GM18909 (cell line): Measurements from ENCODE around the gene CRHR1.

ENCODE experiments used
- ATAC-seq: cut with Tn5 transposase; IDR thresholded peaks from one replicate; pipeline ENCODE4 v1.9.1; 2021; ENCODE audit warnings: mild to moderate bottlenecking; ENCODE audit not compliant: unreplicated experiment, poor library complexity

The CRHR1 gene

DNA sequence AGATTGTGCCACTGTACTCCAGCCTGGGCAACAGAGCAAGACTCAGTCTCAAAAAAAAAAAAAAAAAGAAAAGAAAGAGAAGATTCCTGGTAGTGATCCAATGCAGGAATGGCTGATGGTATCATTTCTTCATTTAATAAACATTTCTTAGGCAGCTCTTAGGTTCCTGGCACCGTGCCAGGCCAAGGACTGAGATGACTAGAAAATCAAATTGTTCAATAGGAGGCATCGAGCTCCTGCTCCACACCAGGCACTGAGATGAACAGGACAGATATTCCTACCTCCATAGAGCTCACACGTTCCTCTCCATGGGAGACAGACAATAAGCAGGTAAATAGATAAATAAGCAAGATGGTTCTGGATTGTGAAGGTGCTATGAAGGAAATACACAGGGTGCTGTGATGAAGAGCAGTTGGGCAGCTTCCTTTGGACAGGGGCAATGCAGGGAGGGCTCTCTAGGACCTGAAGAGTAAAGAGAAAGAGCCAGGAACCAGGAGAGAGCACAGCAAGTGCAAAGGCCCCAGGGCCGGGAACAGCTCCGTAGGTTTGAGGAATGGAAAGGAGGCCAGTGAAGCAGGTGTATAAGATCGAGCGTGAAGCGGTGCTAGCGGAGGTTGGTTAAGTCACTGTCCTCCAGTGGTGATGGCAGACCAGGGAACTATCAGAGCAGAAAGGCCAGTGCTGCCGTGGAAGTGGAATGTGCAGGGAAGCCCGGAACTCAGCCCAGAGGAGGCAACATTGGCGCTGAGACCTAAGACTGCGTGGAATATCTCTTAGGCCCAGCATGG lies 26.5 kb upstream of the CRHR1 start:
- no peak for ATAC-seq

DNA sequence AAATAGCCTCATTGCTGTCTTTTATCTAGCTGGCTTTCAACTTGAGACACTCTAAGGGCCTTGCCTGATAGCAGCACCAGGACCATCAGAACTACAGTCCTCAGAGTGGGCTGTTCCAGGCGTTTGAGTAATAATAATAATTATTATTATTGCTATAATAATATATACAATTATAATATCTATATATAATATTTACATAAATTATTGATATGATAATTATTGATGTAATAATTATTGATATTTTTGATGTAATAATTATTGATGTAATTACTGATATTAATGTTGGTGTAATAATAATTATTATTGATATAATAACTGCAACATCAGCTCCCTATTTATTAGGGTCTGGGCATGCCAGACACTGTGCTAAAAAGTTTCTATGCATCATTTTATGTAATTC lies 25.6 kb upstream of the CRHR1 start:
- no peak for ATAC-seq

DNA sequence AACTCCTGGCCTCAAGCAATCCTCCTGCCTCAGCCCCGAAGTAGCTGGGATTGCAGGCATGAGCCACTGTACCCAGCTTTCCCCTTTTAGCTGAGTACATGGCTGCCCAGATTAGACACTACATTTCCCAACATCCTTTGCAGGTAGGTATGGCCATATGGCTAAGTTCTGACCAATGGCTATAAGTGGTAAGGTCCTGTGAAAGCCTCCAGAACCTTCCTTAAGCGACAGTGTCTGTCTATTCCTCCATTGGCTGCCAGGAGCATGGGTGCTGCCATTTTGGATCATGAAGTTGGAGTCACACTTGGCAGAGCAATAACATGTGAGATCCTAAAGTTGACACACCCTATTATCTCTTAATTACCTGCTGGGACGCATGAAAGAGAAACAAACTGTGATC lies 24.4 kb upstream of the CRHR1 start:
- ATAC-seq: no peak

DNA sequence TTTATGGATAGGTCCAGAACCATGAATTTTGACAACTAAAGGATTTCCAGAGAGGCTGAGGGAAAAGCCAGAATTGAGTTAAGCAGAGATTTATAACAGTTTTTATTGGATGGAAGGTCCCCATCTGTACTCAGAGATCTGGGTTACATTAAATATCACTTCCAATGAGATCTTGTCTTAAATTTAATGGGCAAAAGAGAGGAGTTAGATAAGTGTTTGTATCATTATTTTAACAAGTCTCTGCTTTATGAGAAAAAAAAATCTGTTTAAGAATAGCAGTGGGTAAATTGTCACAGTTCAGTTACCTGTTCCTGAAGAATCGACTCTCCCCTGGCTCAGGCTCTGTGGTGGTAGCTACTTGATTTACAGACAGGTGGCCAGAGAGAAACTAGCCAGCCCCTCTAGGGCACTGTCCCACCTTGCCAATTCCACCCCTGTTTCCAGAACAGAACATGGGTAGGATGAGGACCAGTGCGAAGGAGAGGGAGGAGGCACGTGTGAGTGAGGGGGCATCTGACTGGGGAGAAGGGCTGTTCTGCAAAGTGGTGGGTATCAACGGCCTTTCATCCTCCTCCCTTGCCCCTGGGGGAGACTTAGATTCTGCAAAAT lies 22.1 kb upstream of the CRHR1 start:
- no peak for ATAC-seq

DNA sequence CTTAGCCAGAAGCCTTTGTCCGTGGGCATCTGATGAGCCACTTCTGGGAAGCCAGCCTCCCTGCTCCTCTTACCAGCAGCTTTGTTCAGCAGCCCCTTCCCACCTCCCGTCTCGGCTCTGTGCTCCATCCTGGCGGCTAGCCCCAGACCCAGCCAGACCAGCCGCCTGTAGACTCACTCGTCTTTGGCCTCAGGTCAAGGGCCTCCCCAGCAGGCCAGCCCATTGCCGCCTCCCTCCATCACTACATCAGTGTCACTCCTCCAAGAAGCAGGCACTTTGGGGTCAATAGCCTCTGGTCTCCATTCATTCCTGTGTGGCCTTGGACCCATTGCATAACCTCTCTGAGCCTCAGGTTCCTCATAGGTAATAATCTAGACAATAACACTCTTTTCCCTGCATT lies 20.9 kb upstream of the CRHR1 start:
- no peak for ATAC-seq

DNA sequence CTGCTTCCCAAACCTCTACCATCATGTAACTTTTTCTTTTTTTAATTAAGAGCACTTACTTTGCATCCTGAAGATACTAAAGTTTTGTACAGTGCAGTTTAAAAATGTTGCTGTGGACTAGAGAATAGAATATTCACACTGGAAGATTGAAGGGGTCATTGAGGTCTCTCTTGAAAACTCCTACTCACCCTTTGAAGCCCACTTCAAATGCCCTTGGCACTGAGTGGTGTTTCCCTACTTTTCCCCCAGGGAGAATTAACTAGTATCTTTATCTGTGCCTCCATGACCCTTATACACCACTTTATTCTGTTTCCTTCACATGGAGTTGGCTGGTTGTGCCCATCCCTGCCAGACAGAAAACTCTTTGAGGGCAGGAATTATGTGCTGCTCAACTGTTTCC lies 19.6 kb upstream of the CRHR1 start:
- ATAC-seq: no peak

DNA sequence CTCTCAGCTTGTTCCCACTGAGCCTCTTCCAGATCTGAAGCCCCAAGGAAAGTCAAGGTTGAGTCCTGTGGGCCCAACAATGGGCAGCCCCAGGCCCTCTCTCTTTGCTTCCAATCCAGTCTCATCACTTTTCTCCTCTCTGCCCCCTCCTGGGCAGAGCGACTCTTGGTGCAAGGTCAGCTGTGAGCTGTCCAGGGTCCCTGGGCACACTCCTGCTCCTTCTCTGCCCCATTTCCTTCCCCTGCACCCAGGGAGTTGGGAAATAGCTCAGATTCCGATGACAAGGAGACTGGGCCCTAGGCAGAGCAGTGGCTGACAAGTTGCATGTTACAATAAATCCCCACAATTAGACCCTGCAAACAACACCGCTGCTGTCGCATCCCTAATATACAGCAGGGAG lies 16.1 kb upstream of the CRHR1 start:
- ATAC-seq: no peak

DNA sequence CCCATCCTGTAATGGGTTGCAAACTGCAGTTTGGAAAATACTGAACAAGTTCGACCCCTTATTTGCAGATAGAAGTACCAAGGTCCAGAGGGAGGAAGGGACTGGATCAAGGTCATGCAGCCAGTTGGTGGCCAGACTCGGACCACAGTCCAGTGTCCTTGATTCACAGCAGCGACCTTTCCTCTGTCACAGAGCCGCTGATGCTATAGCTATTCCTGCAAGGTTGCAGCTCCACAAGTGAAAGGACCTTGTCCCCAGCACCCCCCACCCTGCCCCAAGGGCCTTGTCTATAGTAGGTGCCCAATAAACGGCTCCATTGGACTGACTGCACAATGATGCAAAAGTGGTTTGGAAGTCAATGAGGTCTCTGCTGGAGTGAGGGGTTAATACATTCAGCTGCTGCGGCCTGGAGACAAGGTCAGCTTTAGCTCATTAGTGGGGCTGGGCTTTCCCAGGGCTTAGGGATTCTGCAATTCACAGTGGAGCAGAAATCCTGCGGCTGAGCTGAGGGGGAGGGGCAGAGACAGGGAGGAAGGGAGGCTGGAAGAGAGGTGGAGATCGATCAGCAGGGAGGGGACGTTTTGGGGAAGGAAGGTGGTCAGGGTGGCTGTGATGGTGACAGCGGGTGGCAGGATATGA lies 13.4 kb upstream of the CRHR1 start:
- no peak for ATAC-seq

DNA sequence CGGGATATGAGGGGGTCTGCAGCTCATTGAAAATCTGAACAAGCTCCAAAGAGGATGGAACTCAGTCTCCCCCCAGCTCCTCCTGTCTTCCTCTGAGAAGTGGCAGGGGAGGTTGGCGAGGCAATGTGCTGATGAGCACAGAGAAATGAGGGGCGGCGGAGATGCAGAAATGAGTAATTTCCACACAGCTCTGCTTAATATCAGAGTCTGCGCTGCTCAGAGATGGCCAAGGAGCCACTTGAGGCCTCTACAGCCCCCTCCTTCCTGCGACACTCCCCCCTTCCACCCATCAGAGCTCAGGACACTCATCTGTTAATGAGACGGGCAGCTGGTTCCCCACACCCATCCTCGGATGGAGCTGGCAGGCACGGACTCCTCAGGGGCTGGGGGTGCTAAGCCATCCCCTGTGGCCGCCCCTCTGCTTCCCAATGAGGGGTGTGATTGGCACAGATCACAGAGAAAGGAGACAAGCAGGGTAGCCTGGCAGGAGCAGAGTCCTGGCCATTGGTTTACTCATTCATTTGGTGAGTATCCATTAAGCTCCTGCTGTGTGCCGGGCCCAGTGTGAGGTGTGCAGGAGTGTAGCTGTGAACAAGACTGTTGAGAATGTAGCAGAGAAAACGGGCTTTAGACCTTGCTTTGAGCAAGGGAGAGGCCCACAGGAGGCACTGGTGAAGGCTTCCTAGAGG lies 12.7 kb upstream of the CRHR1 start:
- ATAC-seq: no peak

DNA sequence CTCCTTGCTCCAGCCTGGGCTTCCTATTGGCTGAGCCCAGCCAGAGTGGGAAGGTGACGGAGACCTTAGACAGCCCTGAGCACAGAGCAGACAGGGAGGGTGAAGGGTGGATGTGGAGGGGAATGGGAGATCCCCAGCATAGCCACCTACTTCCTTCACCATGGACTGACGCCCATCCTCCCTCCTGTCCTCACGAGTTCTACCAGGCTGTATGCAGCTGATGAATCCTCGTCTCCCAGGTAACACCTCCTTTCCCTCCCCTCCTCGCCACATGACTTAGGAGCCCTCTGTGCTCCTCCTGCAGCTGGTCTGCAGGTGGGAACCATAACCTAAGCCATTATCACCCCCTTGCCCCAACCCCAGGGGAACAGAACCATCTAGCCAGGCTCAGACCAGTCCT lies 9.0 kb upstream of the CRHR1 start:
- ATAC-seq: no peak

DNA sequence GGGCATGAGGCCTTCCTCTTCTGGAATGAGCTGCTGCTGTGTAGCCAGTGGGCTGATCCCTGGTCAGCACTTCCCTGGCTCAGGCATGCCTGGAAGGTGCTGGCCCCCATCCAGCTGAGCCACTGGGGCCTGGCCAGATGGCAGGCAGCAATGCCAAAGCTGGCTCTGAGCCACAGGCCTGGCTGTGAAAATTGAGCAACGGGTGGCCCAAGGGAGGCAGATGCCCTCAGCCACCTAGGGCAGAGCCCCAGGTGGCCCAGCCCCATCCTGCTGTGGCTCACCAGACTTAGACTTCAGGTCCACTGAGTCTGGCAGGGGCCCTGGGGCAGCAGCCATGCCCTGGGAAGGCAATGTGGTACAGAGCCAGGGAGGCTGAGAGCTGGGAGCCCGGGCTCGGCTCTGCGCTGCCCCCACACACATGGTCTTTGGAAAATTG lies 8.5 kb upstream of the CRHR1 start:
- ATAC-seq: no peak

DNA sequence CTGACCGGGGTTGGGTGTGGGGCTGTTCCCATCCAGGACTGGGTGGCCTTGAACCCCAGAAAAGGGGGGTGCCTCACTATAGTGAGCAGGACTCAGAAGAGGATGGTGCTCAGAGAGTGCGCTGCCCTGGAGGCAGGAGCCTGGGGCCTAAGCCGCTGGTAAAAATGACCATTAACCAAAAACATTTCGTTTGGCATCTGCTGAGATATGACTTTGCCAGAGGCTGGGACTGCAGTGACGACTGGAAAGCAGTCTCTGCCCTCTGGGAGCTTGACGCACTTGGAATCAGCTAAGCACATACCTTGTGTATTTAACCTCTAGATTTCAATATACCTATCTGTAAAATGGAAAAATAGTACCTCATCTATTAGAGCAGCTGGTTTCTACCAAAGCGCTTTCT lies 7.2 kb upstream of the CRHR1 start:
- ATAC-seq: no peak

DNA sequence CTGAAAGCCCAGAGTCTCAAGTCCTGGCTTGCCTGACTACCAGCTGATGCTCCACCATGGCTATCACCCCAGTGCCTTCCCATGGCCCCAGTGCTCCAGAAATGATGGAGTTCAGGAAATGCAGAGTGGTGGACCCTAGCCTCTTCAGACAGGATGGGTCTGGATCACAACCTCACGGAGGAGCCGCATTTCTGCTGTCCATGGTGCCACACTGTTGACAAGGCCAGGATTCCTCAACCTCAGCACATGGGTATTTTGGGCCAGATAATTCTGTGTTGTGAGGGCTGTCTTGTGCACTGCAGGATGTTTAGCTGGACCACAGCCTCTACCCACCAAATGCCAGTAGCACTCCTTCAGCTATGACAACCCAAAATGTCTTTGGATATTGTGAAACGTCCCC lies 6.7 kb upstream of the CRHR1 start:
- no peak for ATAC-seq

DNA sequence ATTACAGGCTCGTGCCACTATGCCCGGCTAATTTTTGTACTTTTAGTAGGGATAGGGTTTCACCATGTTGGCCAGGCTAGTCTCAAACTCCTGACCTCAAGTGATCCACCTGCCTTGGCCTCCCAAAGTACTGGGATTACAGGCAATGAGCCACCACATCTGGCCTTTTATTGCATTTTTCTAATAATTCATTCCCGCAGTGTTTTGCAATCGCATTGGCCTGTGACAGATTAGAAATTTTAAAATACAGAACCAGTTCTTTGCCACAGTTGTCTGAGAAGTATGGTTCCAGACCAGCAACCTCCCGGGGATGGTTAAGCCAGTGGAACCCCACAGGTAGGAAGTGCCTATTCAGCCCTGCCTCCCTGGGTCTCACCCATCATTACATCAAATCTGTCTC lies 3.2 kb upstream of the CRHR1 start:
- ATAC-seq: no peak

DNA sequence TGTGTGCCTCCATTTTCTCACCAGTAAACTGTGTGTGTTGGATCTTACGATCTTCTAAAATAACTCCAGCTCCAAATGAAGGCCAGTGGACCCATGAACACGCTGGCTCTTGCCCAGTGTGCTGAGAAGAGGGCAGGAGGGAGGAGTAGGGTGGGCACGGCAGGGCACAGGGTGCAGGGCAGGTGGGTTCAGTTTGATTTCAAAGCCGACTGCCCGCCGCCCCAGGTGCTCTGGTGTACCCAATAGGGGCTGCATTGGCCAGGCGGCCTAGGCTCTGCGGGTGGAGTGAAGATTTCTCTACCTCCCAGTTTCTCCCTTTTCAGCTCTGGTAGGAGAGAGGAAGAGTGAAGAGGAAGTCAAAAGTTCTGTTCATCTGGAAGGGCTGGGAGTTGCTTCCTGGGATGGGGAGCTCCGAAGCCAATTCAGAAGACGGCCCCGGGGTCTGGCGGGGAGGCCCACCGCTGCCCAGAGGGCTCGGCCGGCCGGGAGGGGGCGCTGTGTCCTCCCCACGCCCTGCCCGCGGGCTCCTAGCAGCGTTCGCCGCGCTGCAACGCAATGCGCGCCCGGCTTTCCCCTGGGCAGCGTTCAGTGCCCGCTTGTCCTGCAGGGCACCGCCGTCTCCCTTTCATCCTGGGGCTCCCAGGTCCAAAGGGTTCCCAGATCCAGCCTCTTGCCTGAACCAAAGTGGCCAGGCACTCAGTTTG lies 1.1 kb upstream of the CRHR1 start:
- no peak for ATAC-seq

DNA sequence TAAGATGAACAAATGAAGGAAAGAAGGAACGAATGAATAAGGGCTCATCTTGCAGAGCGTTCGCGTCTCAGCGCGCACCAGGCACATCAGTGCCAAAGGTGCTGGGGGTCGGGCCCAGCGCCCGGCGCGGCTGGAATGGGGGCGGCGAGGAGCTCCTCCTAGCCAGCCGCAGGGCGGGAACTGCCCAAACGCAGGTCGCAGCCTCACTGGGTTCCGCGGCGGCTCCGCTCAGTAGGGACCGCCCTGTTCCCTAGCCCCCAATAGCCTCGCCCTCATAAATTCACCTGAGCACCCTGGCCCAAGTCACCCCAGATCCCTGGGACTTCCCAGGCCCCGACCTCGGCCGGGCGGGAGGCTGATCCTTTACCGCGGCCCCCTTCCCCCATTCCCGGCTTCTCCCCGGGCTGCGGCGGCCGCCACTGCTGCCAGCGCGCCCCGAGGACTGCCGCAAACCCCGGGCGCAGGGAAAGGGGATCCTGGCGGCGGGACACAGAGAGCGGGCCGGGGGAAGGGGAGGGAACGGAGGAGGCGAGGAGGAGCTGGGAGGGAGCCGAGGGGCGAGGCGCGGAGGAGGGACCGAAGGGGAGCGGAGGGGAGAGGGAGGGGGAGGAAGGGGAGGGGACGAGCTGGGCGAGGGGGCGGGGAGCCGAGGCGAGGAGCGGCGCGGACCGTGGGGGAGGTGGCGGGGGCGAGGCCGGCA lies 377 bp upstream of the CRHR1 start:
- no peak for ATAC-seq

DNA sequence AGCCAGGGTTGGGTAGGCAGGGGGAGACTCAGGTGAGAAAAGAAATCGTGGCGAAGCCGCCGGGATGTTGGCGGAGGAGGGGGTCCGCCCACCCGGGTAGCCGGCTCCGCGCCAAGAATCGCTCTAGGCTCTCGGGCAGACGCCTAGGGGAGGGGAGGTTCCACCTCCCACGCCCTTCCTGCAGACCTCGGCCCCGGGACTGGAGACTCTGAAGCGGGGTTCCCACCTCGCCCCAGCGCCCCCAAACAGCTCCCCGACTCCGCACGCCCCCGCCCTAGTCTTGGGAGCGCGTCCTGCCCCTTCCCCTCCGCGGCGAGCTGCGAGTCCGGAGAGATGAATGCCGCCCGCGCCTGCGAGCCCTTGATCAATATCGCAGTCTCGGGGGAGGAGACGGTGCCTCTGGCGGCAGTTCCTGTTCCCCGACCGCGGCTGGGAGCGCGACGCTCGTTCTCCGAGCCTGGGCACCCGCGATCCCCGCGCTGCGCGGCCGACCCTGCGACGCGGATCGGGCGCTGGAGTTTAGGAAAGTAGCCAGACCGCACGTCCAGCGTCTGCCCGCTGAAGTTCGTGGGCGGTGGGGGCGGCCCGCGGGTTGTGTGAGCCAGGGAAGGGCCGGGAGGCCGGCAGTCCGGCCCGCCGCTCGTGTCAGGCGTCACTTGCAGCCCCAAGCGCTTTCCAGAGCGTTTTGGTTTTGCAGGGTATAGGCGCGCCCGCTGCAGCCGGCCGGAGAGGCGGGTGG lies 790 bp downstream of the CRHR1 start:
- no peak for ATAC-seq

DNA sequence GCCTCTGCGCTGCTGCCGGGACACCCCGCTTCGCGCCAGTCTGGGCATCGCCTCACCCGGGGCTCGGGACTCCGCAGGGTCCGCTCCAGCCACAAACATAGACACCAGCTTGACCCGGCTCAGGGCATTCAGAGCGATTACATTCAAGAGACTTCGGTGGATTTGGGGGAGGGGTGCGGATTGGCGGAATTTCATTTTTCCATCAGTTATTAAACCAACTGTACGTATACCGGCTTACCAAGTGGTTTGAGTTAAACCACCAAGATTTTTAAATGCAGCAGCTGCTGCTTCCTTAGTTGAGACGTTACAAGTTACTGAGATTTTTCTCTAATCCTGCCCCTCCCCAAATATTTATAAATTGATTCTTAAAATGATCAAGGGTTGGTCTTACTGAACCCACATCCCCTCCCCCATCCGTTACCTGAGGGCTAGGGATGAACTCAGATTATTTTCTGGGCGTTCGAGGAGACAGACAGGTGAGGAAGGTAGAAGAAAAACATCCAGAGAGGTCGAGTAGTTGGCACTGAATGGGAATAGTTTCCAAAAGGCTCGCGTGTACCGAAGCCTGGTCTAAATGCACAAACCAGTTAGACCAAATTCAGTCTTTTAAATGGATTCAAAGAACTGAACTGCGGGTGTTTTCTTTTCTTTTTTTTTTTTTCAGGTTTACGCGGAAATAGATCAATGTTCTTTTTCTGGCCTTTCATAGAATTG lies 1.5 kb downstream of the CRHR1 start:
- no peak for ATAC-seq

DNA sequence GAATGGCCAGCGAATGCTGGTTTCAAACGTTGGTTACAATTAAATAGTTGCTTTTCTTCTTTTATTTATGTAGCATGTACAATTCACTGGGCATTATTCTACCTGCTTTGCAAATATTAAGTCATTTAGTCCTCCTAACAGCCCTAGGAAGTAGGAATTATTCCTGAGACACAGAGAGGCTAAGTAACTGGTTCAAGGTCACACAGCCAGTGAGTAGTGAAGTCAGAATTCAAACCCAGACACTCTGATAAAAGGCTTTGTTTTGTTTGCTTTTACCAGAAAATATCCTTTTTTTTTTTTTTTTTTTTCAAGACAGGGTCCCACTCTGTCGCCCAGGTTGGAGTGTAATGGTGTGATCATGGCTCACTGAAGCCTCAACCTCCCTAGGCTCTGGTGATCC lies 2.2 kb downstream of the CRHR1 start:
- no peak for ATAC-seq
